Neutrophil (primary cell): Measurements from ENCODE around the gene MTOR.

ENCODE experiments used
- H3K27ac ChIP-seq: fragments of 200-600 bp; sonication (generic); 2 replicates; pipeline ENCODE4 v1.5.1; 2016; ENCODE audit warnings: mild to moderate bottlenecking, moderate library complexity
- H3K27me3 ChIP-seq: fragments of 200-600 bp; sonication (generic); 2 replicates; pipeline ENCODE4 v1.6.0; 2016; ENCODE audit warnings: mild to moderate bottlenecking
- H3K36me3 ChIP-seq: fragments of 200-600 bp; sonication (generic); 2 replicates; pipeline ENCODE4 v1.5.1; 2017
- H3K4me1 ChIP-seq, 2 experiments: fragments of 200-600 bp in 1 of 2; sonication (generic) in 1 of 2; 1 replicate in 1 of 2; 2 replicates in 1 of 2; pipeline versions ENCODE4 v1.5.1 to v1.6.1; 2013 to 2016; ENCODE audit warnings: low read depth in 1 of 2, low read length in 1 of 2, mild to moderate bottlenecking in 1 of 2, moderate library complexity in 1 of 2; ENCODE audit not compliant: control insufficient read depth in 1 of 2, insufficient read depth in 1 of 2
- H3K4me3 ChIP-seq, 2 experiments: fragments of 200-600 bp in 1 of 2; sonication (generic) in 1 of 2; 1 replicate in 1 of 2; 2 replicates in 1 of 2; pipeline ENCODE4 v1.5.1; 2013 to 2016; ENCODE audit warnings: low read depth in 1 of 2, low read length in 1 of 2, mild to moderate bottlenecking in 1 of 2, moderate library complexity in 1 of 2
- H3K9me3 ChIP-seq: fragments of 200-600 bp; sonication (generic); 2 replicates; pipeline ENCODE4 v1.5.1; 2016
- TF ChIP-seq, protein P1 (sequence below): fragments of 200-600 bp; sonication (generic); IDR thresholded peaks from 2 replicates; pipeline ENCODE4 v1.5.1; 2016; ENCODE audit warnings: antibody characterized with exemption

MTOR gene

DNA sequence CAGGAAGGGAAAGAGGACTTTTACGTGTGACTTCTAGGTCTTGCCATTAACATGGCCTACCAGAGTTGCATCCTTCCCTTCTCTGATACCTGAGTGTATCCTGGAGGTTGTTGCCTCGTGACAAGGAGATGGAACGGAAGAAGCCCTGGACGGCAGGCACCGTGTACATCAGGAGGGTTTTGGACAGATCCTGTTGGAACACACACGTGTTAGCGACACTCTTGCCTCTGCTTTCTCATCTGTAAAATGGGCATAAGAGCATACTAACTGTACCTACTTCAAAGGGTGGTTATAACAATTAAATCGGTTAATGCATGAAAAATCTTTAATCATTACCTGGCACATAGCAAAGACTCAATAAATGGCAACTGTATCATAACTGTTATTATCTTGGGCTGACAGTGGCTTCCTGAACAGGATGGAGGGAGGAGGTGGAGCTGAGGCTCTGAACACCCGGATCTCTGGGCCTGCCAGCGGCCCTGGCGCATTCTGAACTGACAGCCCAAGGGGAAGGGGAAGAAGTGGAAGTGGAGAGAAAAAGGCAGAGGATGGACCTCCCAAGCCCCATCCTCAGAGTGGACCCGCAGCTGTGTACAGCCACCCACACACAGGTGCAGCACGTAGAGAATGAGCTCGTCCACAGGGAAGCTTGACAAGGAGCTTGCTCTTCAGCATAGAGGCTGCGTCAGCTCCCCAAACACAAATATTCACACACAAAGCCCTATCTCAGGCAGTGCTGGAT lies 132.5 kb downstream of the MTOR start:
- Histone ChIP-seq H3K9me3 (no peaks in the 10 kb centered on the region), H3K27me3 (no peaks in the 10 kb centered on the region), H3K36me3 (peaks cover 99% of the 10 kb centered on the region), H3K4me1 (no peaks in the 10 kb centered on the region), H3K27ac (no peak overlapping the region), H3K4me3 (no peak overlapping the region)
- TF ChIP-seq, protein P1, sequence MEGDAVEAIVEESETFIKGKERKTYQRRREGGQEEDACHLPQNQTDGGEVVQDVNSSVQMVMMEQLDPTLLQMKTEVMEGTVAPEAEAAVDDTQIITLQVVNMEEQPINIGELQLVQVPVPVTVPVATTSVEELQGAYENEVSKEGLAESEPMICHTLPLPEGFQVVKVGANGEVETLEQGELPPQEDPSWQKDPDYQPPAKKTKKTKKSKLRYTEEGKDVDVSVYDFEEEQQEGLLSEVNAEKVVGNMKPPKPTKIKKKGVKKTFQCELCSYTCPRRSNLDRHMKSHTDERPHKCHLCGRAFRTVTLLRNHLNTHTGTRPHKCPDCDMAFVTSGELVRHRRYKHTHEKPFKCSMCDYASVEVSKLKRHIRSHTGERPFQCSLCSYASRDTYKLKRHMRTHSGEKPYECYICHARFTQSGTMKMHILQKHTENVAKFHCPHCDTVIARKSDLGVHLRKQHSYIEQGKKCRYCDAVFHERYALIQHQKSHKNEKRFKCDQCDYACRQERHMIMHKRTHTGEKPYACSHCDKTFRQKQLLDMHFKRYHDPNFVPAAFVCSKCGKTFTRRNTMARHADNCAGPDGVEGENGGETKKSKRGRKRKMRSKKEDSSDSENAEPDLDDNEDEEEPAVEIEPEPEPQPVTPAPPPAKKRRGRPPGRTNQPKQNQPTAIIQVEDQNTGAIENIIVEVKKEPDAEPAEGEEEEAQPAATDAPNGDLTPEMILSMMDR: no peak

- no peaks in the 10 kb centered on the region for H3K4me1 ChIP-seq
- no peak overlapping the region for H3K27ac ChIP-seq
- H3K27me3 ChIP-seq: no peaks in the 10 kb centered on the region
- H3K9me3 ChIP-seq: no peaks in the 10 kb centered on the region
- peaks cover 97% of the 10 kb centered on the region for H3K36me3 ChIP-seq
- H3K4me3 ChIP-seq: no peak overlapping the region
- TF ChIP-seq, protein P1: no peak
Measured at GRCh38 chr1:11126569-11126968, 135.8 kb downstream of the MTOR start.

GRCh38 chr1:11125931-11126330 lies 136.4 kb downstream of the MTOR start:
- Histone ChIP-seq H3K27ac (no peak overlapping the region), H3K27me3 (no peaks in the 10 kb centered on the region), H3K4me1 (no peaks in the 10 kb centered on the region), H3K4me3 (no peak overlapping the region), H3K36me3 (peaks cover 97% of the 10 kb centered on the region), H3K9me3 (no peaks in the 10 kb centered on the region)
- TF ChIP-seq, protein P1: no peak

DNA sequence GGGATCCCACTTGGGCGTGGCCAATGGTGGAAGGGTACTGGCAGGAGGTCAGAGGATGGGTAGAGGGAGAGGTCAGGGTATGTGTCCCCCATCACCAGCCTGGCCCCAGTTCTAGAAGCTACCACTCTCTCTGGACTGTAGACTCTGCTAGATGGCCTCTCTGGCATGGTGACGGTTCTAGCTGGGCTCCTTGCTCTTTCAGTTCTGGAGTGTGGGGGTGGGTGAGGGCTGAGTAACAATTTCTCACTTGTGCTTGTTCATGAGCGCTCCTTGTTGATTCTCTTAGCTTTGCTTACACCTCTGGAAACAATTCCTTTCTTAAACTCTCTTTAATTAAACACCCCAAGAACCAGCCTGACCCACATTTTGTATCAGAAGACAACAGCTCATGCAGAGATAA lies 137.4 kb downstream of the MTOR start:
- TF ChIP-seq, protein P1: no peak
- no peak overlapping the region for H3K27ac ChIP-seq
- no peak overlapping the region for H3K4me3 ChIP-seq
- H3K36me3 ChIP-seq: peaks cover 97% of the 10 kb centered on the region
- no peaks in the 10 kb centered on the region for H3K4me1 ChIP-seq
- no peaks in the 10 kb centered on the region for H3K9me3 ChIP-seq
- no peaks in the 10 kb centered on the region for H3K27me3 ChIP-seq

GRCh38 chr1:11116318-11116717 lies 146.0 kb downstream of the MTOR start:
- Histone ChIP-seq H3K27me3 (no peaks in the 10 kb centered on the region), H3K4me1 (no peaks in the 10 kb centered on the region), H3K27ac (no peak overlapping the region), H3K9me3 (no peaks in the 10 kb centered on the region), H3K4me3 (no peak overlapping the region), H3K36me3 (peaks cover 81% of the 10 kb centered on the region)
- TF ChIP-seq, protein P1: no peak
